ENCODE results near the gene IMMT. TPM values are rescaled to one million over a fixed set of nuclear protein-coding genes. Genes with fewer than 3 reads are reported as not detected.

Gene IMMT
- total RNA-seq, 2 donors from 2014 or later: 96.8 to 99.9 TPM

- DNase-seq: no peak
- Histone ChIP-seq H3K27ac (ENCODE audit: low read depth, low read length) (no peak overlapping the region), H3K9ac (ENCODE audit: extremely low read depth, low read length, poor library complexity, severe bottlenecking) (no peak overlapping the region), H3K4me3 (ENCODE audit: low read length) (no peak overlapping the region), H3K36me3 (ENCODE audit: control insufficient read depth, insufficient read depth, low read length) (no peaks in the 10 kb centered on the region), H3K9me3 (ENCODE audit: control insufficient read depth, low read length) (no peaks in the 10 kb centered on the region), H3K4me1 (ENCODE audit: control insufficient read depth, insufficient read depth, low read length) (no peaks in the 10 kb centered on the region), H3K27me3 (ENCODE audit: control insufficient read depth, insufficient read depth, low read length, poor library complexity, severe bottlenecking) (no peaks in the 10 kb centered on the region)
- peaks cover 6% of the 10 kb centered on the region for H3K27me3 Mint-ChIP-seq (ENCODE audit: insufficient read depth)
- TF ChIP-seq CTCF (conservative IDR thresholded peaks at IDR 0.05): peak; percentile 33
- no peaks in the 10 kb centered on the region for H3K9me3 Mint-ChIP-seq
- peaks cover 10% of the 10 kb centered on the region for H3K4me1 Mint-ChIP-seq
- WGBS, 2 experiments (ENCODE audit: insufficient coverage in 1 of 2, insufficient read length in 1 of 2): 89 to 93% methylated on average over 5 to 6 of the region's 6 CpGs
- no peak overlapping the region for H3K4me3 Mint-ChIP-seq
- H3K27ac Mint-ChIP-seq: no peak overlapping the region
- no peaks in the 10 kb centered on the region for H3K36me3 Mint-ChIP-seq (ENCODE audit: low read depth)
Observed at GRCh38 chr2:86225581-86225980, 30.3 kb upstream of the IMMT start.

- no peak for DNase-seq
- Histone ChIP-seq H3K27ac (ENCODE audit: low read depth, low read length) (no peak overlapping the region), H3K9ac (ENCODE audit: extremely low read depth, low read length, poor library complexity, severe bottlenecking) (no peak overlapping the region), H3K4me1 (ENCODE audit: control insufficient read depth, insufficient read depth, low read length) (no peaks in the 10 kb centered on the region), H3K27me3 (ENCODE audit: control insufficient read depth, insufficient read depth, low read length, poor library complexity, severe bottlenecking) (no peaks in the 10 kb centered on the region), H3K36me3 (ENCODE audit: control insufficient read depth, insufficient read depth, low read length) (no peaks in the 10 kb centered on the region), H3K4me3 (ENCODE audit: low read length) (no peak overlapping the region), H3K9me3 (ENCODE audit: control insufficient read depth, low read length) (no peaks in the 10 kb centered on the region)
- WGBS, 2 experiments (ENCODE audit: insufficient coverage in 1 of 2, insufficient read length in 1 of 2): 86 to 93% methylated on average over 7 to 9 of the region's 9 CpGs
- H3K9me3 Mint-ChIP-seq: no peaks in the 10 kb centered on the region
- no peak overlapping the region for H3K27ac Mint-ChIP-seq
- H3K4me1 Mint-ChIP-seq: peaks cover 10% of the 10 kb centered on the region
- no peaks in the 10 kb centered on the region for H3K36me3 Mint-ChIP-seq (ENCODE audit: low read depth)
- H3K27me3 Mint-ChIP-seq (ENCODE audit: insufficient read depth): peaks cover 6% of the 10 kb centered on the region
- H3K4me3 Mint-ChIP-seq: no peak overlapping the region
- TF ChIP-seq CTCF (conservative IDR thresholded peaks at IDR 0.05): no peak
Observed at GRCh38 chr2:86224645-86225355, 29.5 kb upstream of the IMMT start.

GRCh38 chr2:86223927-86224560, 28.8 kb upstream of the IMMT start:
- Mint-ChIP-seq H3K4me1 (peaks cover 10% of the 10 kb centered on the region), H3K9me3 (no peaks in the 10 kb centered on the region), H3K36me3 (ENCODE audit: low read depth) (no peaks in the 10 kb centered on the region), H3K27me3 (ENCODE audit: insufficient read depth) (peaks cover 6% of the 10 kb centered on the region), H3K27ac (no peak overlapping the region), H3K4me3 (no peak overlapping the region)
- H3K4me3 ChIP-seq (ENCODE audit: low read length): no peak overlapping the region
- WGBS, 2 experiments (ENCODE audit: insufficient coverage in 1 of 2, insufficient read length in 1 of 2): 67 to 96% methylated on average over 1 to 2 of the region's 2 CpGs
- no peak for TF ChIP-seq CTCF (conservative IDR thresholded peaks at IDR 0.05)
- no peak overlapping the region for H3K27ac ChIP-seq (ENCODE audit: low read depth, low read length)
- no peaks in the 10 kb centered on the region for H3K27me3 ChIP-seq (ENCODE audit: control insufficient read depth, insufficient read depth, low read length, poor library complexity, severe bottlenecking)
- no peaks in the 10 kb centered on the region for H3K9me3 ChIP-seq (ENCODE audit: control insufficient read depth, low read length)
- no peak overlapping the region for H3K9ac ChIP-seq (ENCODE audit: extremely low read depth, low read length, poor library complexity, severe bottlenecking)
- no peaks in the 10 kb centered on the region for H3K4me1 ChIP-seq (ENCODE audit: control insufficient read depth, insufficient read depth, low read length)
- DNase-seq: no peak
- H3K36me3 ChIP-seq (ENCODE audit: control insufficient read depth, insufficient read depth, low read length): no peaks in the 10 kb centered on the region
